GM18870 (cell line): ENCODE results near the gene PRPF8.
A peak's percentile ranks its signal among the peaks of the same experiment; 100 is the strongest.
"Not testable (repeated sequence)": the region's sequence is repeated elsewhere in the genome, so short reads cannot be mapped to it uniquely, and the experiment has no call there.

Experiments used
- ATAC-seq: cut with Tn5 transposase; IDR thresholded peaks from one replicate; pipeline ENCODE4 v1.9.1; 2021; ENCODE audit warnings: moderate library complexity; ENCODE audit not compliant: unreplicated experiment

Gene PRPF8

GRCh38 chr17:1716912-1717695 is 32.4 kb upstream of the PRPF8 start:
- peak; percentile 37 for ATAC-seq

- peak; percentile 76 for ATAC-seq
Measured at GRCh38 chr17:1716076-1716911, 31.6 kb upstream of the PRPF8 start.

GRCh38 chr17:1715803-1716075 is 31.1 kb upstream of the PRPF8 start:
- no peak for ATAC-seq

GRCh38 chr17:1714980-1715802 is 30.5 kb upstream of the PRPF8 start:
- ATAC-seq: no peak

- no peak for ATAC-seq
Measured at GRCh38 chr17:1714427-1714979, 29.8 kb upstream of the PRPF8 start.

- ATAC-seq: no peak
Measured at GRCh38 chr17:1713878-1714426, 29.3 kb upstream of the PRPF8 start.

GRCh38 chr17:1713160-1713877 is 28.7 kb upstream of the PRPF8 start:
- ATAC-seq: no peak

GRCh38 chr17:1712271-1712670 is 27.6 kb upstream of the PRPF8 start:
- ATAC-seq: no peak

- ATAC-seq: no peak
Measured at GRCh38 chr17:1711804-1712203, 27.1 kb upstream of the PRPF8 start.

- ATAC-seq: no peak
Measured at GRCh38 chr17:1710807-1711553, 26.3 kb upstream of the PRPF8 start.

GRCh38 chr17:1709971-1710806 is 25.5 kb upstream of the PRPF8 start, which contains the start of gene TLCD2:
TLCD2 (minus strand) TSS chr17:1710377; CDS start chr17:1710242, 135 bp downstream.
- no peak for ATAC-seq

- no peak for ATAC-seq
Measured at GRCh38 chr17:1709403-1709951, 24.8 kb upstream of the PRPF8 start.

GRCh38 chr17:1708791-1709346 is 24.2 kb upstream of the PRPF8 start:
- ATAC-seq: not testable (repeated sequence)

GRCh38 chr17:1707107-1707506 is 22.4 kb upstream of the PRPF8 start:
- ATAC-seq: no peak

GRCh38 chr17:1705004-1705403 is 20.3 kb upstream of the PRPF8 start:
- ATAC-seq: no peak

GRCh38 chr17:1703063-1703462 is 18.4 kb upstream of the PRPF8 start:
- ATAC-seq: no peak

GRCh38 chr17:1699891-1700290 is 15.2 kb upstream of the PRPF8 start:
- ATAC-seq: not testable (repeated sequence)

GRCh38 chr17:1697681-1698080 is 13.0 kb upstream of the PRPF8 start:
- no peak for ATAC-seq
